Placental pericyte (primary cell): ENCODE measurements around the gene NUDT15. TPM values are rescaled to one million over a fixed set of nuclear protein-coding genes. Genes with fewer than 3 reads are reported as not detected.

ENCODE experiments used
- total RNA-seq: library from RNA; depleted of rRNA; stranded (reverse); fragments of >200 nt; gene quantifications from 2 replicates; pipeline ENCODE4 v1.2.3, GENCODE V29; 2012

NUDT15 gene
- total RNA-seq, result 7.2 and 24.8 TPM in 2 replicates

DNA sequence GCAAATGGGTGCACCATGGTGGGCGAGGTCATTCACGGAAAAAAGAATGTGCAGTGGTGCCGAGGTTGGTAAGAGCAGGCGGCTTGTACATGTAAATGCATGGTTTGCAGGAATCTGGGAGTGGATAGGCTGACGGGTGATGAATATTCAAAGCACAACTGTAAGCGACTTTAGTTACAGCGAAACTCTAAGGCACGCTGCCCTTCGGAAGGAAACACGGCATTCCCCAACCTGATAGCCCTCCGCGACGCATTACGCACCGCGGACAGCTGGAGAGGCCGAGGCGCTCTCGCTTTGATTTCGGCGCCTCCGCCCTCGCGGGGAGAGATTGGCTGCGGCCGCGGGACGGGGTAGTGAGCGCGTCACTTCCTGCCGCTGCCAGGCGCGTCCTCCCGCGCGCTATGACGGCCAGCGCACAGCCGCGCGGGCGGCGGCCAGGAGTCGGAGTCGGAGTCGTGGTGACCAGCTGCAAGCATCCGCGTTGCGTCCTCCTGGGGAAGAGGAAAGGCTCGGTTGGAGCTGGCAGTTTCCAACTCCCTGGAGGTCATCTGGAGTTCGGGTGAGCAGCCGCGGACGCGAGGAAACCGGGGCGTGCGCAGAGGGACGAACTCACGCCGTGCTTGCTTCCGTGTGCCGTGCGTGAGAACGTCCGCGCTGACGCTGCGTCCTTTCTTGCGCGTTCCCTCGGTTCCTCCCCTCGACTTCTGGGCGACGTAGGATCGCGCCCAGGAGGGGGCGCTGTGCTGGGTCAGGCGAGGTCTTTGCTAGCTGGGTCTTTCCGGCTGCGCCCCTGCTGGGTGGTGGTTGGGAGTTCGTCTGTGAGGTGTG lies at the start of gene NUDT15:
Gene NUDT15 (plus strand): TSS at position 381 of the 828 bp plus-strand sequence. CDS start 21 bp downstream, at position 402.

GRCh38 chr13:48001114-48001881 lies 36.2 kb upstream of the NUDT15 start, which contains the start of gene SUCLA2:
TSS of gene SUCLA2 (minus strand) at chr13:48001273. CDS start at chr13:48001269, 4 bp downstream.

GRCh38 chr13:48094781-48095502 lies 57.4 kb downstream of the NUDT15 start, which contains the start of gene MED4:
TSS of gene MED4 (minus strand) at chr13:48095104. CDS start at chr13:48095078, 26 bp downstream.

Other genes with a start within 250 kb of the NUDT15 start
- 34.6 and 54.3 TPM in 2 replicates for gene SUCLA2, start 36.5 kb upstream of the NUDT15 start, total RNA-seq
- 12.9 and 16.9 TPM in 2 replicates for gene MED4, start 57.4 kb downstream of the NUDT15 start, total RNA-seq
- 83.5 and 277 TPM in 2 replicates for gene ITM2B, start 195.5 kb downstream of the NUDT15 start, total RNA-seq